Heart left ventricle (tissue), 16 donors: ENCODE results near the gene MYLK4. TPM values are rescaled to one million over a fixed set of nuclear protein-coding genes. Genes with fewer than 3 reads are reported as not detected.

Source experiments
- ATAC-seq, 4 donors: fragments of 200-7000 bp; cut with Tn5 transposase; one replicate each; pipeline ENCODE4 v1.9.1; 2020 to 2022; ENCODE audit warnings: moderate library complexity in 4 of 4, mild to moderate bottlenecking in 3 of 4, moderate number of reproducible peaks in 1 of 4
- DNase-seq, 5 donors: peaks; one replicate each; pipeline ENCODE4 v3.0.0-alpha.2; 2020
- H3K27ac ChIP-seq, 12 donors: fragments of 200-600 bp; sonication (generic) in 4 of 12; one replicate each; pipeline versions ENCODE4 v1.5.0 to v1.8.0; 2016 to 2022; ENCODE audit warnings: mild to moderate bottlenecking in 2 of 12
- H3K27me3 ChIP-seq, 9 donors: fragments of 200-600 bp; sonication (generic) in 2 of 9; one replicate each; pipeline versions ENCODE4 v1.5.1 to v1.8.0; 2016 to 2022; ENCODE audit warnings: mild to moderate bottlenecking in 3 of 9
- H3K36me3 ChIP-seq, 9 donors: fragments of 200-600 bp; sonication (generic) in 2 of 9; one replicate each; pipeline versions ENCODE4 v1.5.0 to v1.8.0; 2018 to 2022; ENCODE audit warnings: mild to moderate bottlenecking in 2 of 9
- H3K4me1 ChIP-seq, 12 donors: fragments of 200-600 bp; sonication (generic) in 4 of 12; one replicate each; pipeline versions ENCODE4 v1.5.0 to v1.8.0; 2016 to 2022; ENCODE audit warnings: mild to moderate bottlenecking in 3 of 12
- H3K4me3 ChIP-seq, 12 donors: fragments of 200-600 bp; sonication (generic) in 4 of 12; one replicate each; pipeline versions ENCODE4 v1.5.0 to v1.8.0; 2017 to 2022; ENCODE audit warnings: mild to moderate bottlenecking in 9 of 12, moderate library complexity in 4 of 12
- H3K9me3 ChIP-seq, 12 donors: fragments of 200-600 bp; sonication (generic) in 4 of 12; one replicate each; pipeline versions ENCODE4 v1.5.0 to v1.8.0; 2016 to 2022; ENCODE audit warnings: mild to moderate bottlenecking in 1 of 12
- POLR2A ChIP-seq, 2 donors: fragments of 450-650 bp; IDR thresholded peaks; one replicate each; pipeline ENCODE4 v1.6.1; 2017; ENCODE audit warnings: antibody characterized with exemption in 2 of 2, mild to moderate bottlenecking in 2 of 2, moderate library complexity in 2 of 2
- WGBS, 4 donors: extraction: QIAGEN DNeasy Blood & Tissue Kit in 2 of 4; methylation state at CpG; one replicate each; pipeline versions ENCODE4 v1.1.5 to v1.1.7; 2013 to 2018; 5-methylcytosine and 5-hydroxymethylcytosine counted together
- intact Hi-C, 10 donors: fragments of 100-400 bp; cut with DNase I; formaldehyde crosslinking; loops; one replicate each; pipeline versions ENCODE4 v1.11.1 to v1.14.2; 2022
- polyA plus RNA-seq, 2 donors: library from polyadenylated mRNA; stranded (reverse); fragments of 200-250 nt; gene quantifications; one replicate each; pipeline ENCODE4 v1.2.3, GENCODE V29; 2013
- total RNA-seq, 9 donors: library from RNA; depleted of rRNA in 2 of 9; stranded (reverse); fragments of >200 nt in 2 of 9; fragmentation: NEBNext Ultra II Directional in 3 of 9; extraction: Animal tissue kit (Norgen Biotek cat#: 25700) in 3 of 9; gene quantifications; one replicate each; pipeline versions ENCODE4 v1.1.0 to v1.2.4, GENCODE V29; 2016 to 2023
- TF ChIP-seq, protein P1 (sequence below), 12 donors: fragments of 200-600 bp; sonication (generic) in 4 of 12; IDR thresholded peaks; one replicate each; pipeline versions ENCODE4 v1.5.0 to v1.8.0; 2018 to 2022; ENCODE audit warnings: antibody characterized with exemption in 12 of 12, mild to moderate bottlenecking in 5 of 12
- donor health status: ischemic (EF 13 %, LVEDD 7.1; RV severe dilation, severe dysfunction).
- donor health status: healthy with polysubstance abuse.
- donor health status: DM: no; HTN: yes; CAD: no.
- donor health status: DM: no; HTN: no; CAD: no.
- donor health status: ischemic (EF 25% LVEDD 6.9; RV normal size, moderate dysfunction).
- donor health status: ischemic (EF 25% LVEDD 5.7; RV mildly dilated, moderate dysfunction).
- donor health status: healthy.
- donor health status: DM: yes; HTN: yes; CAD: no.
- donor health status: ischemic (EF 35%, LVEDD 5.7; RV mildly dilated, moderate dysfunction).
- donor health status: nonischemic (EF 11% LVEDD 7.7; RV severe dilation, severe dysfunction).
- donor health status: DM: yes; HTN: yes; CAD: no.
- donor health status: PGD.
- donor health status: ischemic (EF 29% LVEDD 5.4; RV normal size, mild dysfunction).
- donor health status: nonischemic (EF 23%, LVEDD 6.1; RV moderate dilation, normal function).

MYLK4 gene
- total and polyA plus RNA-seq, 11 donors: 0.14 to 1.6 (median 0.52) TPM

DNA sequence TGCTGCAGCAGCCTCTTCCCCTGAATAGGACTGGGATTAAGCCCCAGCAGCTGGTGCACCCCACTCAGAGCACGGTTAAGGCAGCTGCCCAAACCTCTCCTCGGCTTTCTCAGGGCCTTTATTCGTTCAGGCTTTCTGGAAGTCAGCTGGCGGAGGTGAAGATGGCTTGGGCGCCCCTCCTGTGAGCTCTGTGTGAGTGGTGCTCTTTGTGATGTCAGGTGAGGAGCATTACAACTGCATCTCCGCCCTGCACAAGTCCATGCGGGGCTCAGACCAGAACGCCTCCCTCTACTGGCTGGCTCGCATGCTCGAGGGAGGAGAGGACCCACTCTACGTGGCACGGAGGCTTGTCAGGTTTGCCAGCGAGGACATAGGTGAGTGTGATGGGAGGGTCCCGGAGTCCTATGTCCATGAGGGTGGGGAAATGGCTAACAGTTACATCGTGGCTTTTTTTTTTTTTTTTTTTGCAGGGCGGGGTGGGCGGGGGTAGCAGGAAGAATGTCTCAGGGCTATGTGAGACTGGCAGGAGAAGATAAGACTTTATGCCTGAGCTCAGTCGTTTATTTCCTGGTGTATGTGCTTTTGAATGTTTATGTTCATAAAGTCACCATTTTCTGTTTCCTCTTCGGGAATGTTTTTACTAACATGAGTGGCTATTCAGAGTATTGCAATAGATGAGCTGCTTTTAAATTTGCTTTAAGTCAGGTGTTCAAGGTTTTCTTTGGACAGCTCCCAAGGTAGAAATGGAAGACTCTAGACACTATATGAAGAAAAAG lies 32.7 kb upstream of the MYLK4 start:
- Histone ChIP-seq H3K27me3 (no peaks in the 10 kb centered on the region), H3K9me3 (no peaks in the 10 kb centered on the region), H3K27ac (no peak overlapping the region), H3K36me3 (peaks cover 0 to 88% (median 78%) of the 10 kb centered on the region in 9 donors), H3K4me3 (no peak overlapping the region), H3K4me1 (peaks cover 0 to 34% (median 4%) of the 10 kb centered on the region in 12 donors)
- WGBS, 4 donors: 59 to 70% (median 65%) methylated on average over 19 of the region's 19 CpGs
- intact Hi-C loops: loop anchor here in 2 of 10 donors (10.0 kb wide), 1 partner anchor 131 kb away; no protein-coding TSS in a partner anchor
- DNase-seq (no peak), ATAC-seq (peak in 1 of 4 donors; percentile 8)
- TF ChIP-seq POLR2A (IDR thresholded peaks at IDR 0.05): no peak

- TF ChIP-seq POLR2A (IDR thresholded peaks at IDR 0.05): no peak
- TF ChIP-seq, protein P1, sequence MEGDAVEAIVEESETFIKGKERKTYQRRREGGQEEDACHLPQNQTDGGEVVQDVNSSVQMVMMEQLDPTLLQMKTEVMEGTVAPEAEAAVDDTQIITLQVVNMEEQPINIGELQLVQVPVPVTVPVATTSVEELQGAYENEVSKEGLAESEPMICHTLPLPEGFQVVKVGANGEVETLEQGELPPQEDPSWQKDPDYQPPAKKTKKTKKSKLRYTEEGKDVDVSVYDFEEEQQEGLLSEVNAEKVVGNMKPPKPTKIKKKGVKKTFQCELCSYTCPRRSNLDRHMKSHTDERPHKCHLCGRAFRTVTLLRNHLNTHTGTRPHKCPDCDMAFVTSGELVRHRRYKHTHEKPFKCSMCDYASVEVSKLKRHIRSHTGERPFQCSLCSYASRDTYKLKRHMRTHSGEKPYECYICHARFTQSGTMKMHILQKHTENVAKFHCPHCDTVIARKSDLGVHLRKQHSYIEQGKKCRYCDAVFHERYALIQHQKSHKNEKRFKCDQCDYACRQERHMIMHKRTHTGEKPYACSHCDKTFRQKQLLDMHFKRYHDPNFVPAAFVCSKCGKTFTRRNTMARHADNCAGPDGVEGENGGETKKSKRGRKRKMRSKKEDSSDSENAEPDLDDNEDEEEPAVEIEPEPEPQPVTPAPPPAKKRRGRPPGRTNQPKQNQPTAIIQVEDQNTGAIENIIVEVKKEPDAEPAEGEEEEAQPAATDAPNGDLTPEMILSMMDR (IDR thresholded peaks at IDR 0.05): no peak
- H3K4me3 ChIP-seq: no peak overlapping the region
- 78 to 91% (median 84%) methylated on average over 10 of the region's 10 CpGs for WGBS, 4 donors
- peaks cover 0 to 84% (median 74%) of the 10 kb centered on the region in 9 donors for H3K36me3 ChIP-seq
- peaks cover 0 to 34% (median 4%) of the 10 kb centered on the region in 12 donors for H3K4me1 ChIP-seq
- no peak overlapping the region for H3K27ac ChIP-seq
- H3K27me3 ChIP-seq: no peaks in the 10 kb centered on the region
- ATAC-seq (no peak), DNase-seq (no peak)
- intact Hi-C loops: loop anchor here in 2 of 10 donors (10.0 kb wide), 1 partner anchor 132 kb away; no protein-coding TSS in a partner anchor
- no peaks in the 10 kb centered on the region for H3K9me3 ChIP-seq
Observed at GRCh38 chr6:2782825-2783187, 32.1 kb upstream of the MYLK4 start.

GRCh38 chr6:2782356-2782708 lies 31.6 kb upstream of the MYLK4 start:
- TF ChIP-seq, protein P1 (IDR thresholded peaks at IDR 0.05): no peak
- TF ChIP-seq POLR2A (IDR thresholded peaks at IDR 0.05): no peak
- H3K27me3 ChIP-seq: no peaks in the 10 kb centered on the region
- H3K27ac ChIP-seq: no peak overlapping the region
- no peak overlapping the region for H3K4me3 ChIP-seq
- WGBS, 4 donors: 91 to 94% (median 93%) methylated on average over 9 of the region's 9 CpGs
- ATAC-seq (no peak), DNase-seq (no peak)
- H3K4me1 ChIP-seq: peaks cover 0 to 35% (median 6%) of the 10 kb centered on the region in 12 donors
- intact Hi-C loops: loop anchor here in 2 of 10 donors (10.0 kb wide), 1 partner anchor 132 kb away; no protein-coding TSS in a partner anchor
- peaks cover 0 to 85% (median 69%) of the 10 kb centered on the region in 9 donors for H3K36me3 ChIP-seq
- H3K9me3 ChIP-seq: no peaks in the 10 kb centered on the region

- TF ChIP-seq POLR2A (IDR thresholded peaks at IDR 0.05): no peak
- TF ChIP-seq, protein P1 (IDR thresholded peaks at IDR 0.05): no peak
- Histone ChIP-seq H3K4me1 (peaks cover 0 to 40% (median 8%) of the 10 kb centered on the region in 12 donors), H3K36me3 (peaks cover 0 to 86% (median 68%) of the 10 kb centered on the region in 9 donors), H3K4me3 (no peak overlapping the region), H3K9me3 (no peaks in the 10 kb centered on the region), H3K27me3 (no peaks in the 10 kb centered on the region), H3K27ac (no peak overlapping the region)
- intact Hi-C loops: loop anchor here in 2 of 10 donors (10.0 kb wide), 1 partner anchor 133 kb away; no protein-coding TSS in a partner anchor
- WGBS, 4 donors: 83 to 94% (median 91%) methylated on average over 7 of the region's 7 CpGs
- DNase-seq (no peak), ATAC-seq (peak in 1 of 4 donors; percentile 10)
Observed at GRCh38 chr6:2781685-2782355, 31.1 kb upstream of the MYLK4 start.
